ENCODE data around the gene ERN1. TPM values are rescaled to one million over a fixed set of nuclear protein-coding genes. Genes with fewer than 3 reads are reported as not detected.

The ERN1 gene
- total RNA-seq, 2 donors from 2014 or later, result 9.0 to 13.7 TPM

DNA sequence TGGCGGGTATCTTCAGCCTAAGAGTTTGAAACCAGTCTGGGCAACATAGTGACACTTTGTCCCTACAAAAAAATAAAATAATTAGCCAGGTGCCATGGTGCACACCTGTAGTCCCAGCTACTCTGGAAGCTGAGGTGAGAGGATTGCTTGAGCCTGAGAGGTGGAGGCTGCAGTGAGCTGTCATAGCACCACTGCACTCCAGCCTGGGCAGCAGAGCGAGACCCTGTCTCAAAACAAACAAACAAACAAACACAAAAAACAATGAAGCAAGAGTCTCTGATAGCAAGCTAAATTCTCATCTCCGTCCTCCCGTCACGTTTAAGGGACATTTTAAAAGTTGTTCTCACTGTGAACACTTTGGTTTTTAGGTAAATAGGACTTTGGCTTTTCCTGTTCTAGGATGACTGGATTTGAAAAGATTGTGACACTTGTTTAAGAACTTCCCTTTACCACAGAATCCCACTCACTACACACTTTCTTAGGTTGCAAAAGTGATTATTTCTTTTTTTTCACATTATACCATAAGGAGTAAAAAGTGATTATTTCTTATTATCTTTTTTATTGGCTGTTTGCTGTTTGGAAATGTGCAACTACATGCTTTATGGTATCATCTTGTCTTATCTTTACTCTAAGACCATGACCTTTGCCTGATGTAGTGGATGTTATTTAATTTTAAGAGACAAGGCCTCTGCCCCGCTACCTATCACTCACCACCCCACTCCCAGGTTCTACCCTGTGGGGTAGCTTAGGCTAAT is 4.4 kb upstream of the ERN1 start:
- Histone ChIP-seq H3K4me3 (ENCODE audit: low read length) (no peak overlapping the region), H3K27me3 (ENCODE audit: control insufficient read depth, insufficient read depth, low read length, poor library complexity, severe bottlenecking) (peaks cover 16% of the 10 kb centered on the region), H3K4me1 (ENCODE audit: control insufficient read depth, insufficient read depth, low read length) (no peaks in the 10 kb centered on the region), H3K9me3 (ENCODE audit: control insufficient read depth, low read length) (no peaks in the 10 kb centered on the region), H3K36me3 (ENCODE audit: control insufficient read depth, insufficient read depth, low read length) (no peaks in the 10 kb centered on the region), H3K27ac (ENCODE audit: low read depth, low read length) (no peak overlapping the region), H3K9ac (ENCODE audit: extremely low read depth, low read length, poor library complexity, severe bottlenecking) (no peak overlapping the region)
- Mint-ChIP-seq H3K9me3 (no peaks in the 10 kb centered on the region), H3K27ac (no peak overlapping the region), H3K27me3 (ENCODE audit: insufficient read depth) (peaks cover 19% of the 10 kb centered on the region), H3K4me3 (no peak overlapping the region), H3K4me1 (no peaks in the 10 kb centered on the region), H3K36me3 (ENCODE audit: low read depth) (no peaks in the 10 kb centered on the region)
- DNase-seq, result peak; percentile 24
- WGBS, 2 experiments (ENCODE audit: insufficient coverage in 1 of 2, insufficient read length in 1 of 2), result 81 to 91% methylated on average over 3 to 6 of the region's 6 CpGs
- TF ChIP-seq, protein P1, sequence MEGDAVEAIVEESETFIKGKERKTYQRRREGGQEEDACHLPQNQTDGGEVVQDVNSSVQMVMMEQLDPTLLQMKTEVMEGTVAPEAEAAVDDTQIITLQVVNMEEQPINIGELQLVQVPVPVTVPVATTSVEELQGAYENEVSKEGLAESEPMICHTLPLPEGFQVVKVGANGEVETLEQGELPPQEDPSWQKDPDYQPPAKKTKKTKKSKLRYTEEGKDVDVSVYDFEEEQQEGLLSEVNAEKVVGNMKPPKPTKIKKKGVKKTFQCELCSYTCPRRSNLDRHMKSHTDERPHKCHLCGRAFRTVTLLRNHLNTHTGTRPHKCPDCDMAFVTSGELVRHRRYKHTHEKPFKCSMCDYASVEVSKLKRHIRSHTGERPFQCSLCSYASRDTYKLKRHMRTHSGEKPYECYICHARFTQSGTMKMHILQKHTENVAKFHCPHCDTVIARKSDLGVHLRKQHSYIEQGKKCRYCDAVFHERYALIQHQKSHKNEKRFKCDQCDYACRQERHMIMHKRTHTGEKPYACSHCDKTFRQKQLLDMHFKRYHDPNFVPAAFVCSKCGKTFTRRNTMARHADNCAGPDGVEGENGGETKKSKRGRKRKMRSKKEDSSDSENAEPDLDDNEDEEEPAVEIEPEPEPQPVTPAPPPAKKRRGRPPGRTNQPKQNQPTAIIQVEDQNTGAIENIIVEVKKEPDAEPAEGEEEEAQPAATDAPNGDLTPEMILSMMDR (conservative IDR thresholded peaks at IDR 0.05), result no peak

DNA sequence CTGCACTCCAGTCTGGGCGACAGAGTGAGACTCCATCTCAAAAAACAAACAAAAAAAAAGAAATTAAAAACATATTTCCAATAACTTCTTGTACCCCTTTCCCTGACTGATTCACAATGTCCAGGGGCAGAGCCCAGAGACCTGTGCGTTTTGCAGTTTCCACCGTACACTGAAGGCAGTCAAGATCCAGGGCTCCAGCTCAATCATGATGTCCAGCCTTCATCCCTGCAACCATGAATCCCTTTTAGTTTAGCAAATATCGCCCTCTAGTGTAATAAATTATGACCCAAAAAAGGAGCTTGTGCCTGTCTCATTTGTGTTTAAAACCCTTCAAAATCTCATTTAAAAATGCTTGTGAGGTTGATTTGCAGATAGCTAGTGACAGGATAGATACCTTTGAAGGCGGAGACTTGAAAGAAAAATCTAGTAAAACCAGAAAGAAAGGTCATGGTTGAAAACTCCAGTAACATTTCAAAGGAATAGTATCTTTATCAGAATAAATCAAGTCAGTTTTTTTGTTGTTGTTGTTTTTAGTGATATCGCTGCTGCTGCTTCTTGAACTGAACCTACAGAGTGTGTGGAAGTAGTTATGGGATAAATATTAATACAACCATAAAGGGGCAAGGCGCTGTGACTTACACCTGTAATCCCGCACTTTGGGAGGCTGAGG is 3.7 kb upstream of the ERN1 start:
- Histone ChIP-seq H3K9ac (ENCODE audit: extremely low read depth, low read length, poor library complexity, severe bottlenecking) (no peak overlapping the region), H3K4me1 (ENCODE audit: control insufficient read depth, insufficient read depth, low read length) (peaks cover 4% of the 10 kb centered on the region), H3K9me3 (ENCODE audit: control insufficient read depth, low read length) (no peaks in the 10 kb centered on the region), H3K36me3 (ENCODE audit: control insufficient read depth, insufficient read depth, low read length) (no peaks in the 10 kb centered on the region), H3K4me3 (ENCODE audit: low read length) (no peak overlapping the region), H3K27me3 (ENCODE audit: control insufficient read depth, insufficient read depth, low read length, poor library complexity, severe bottlenecking) (peaks cover 18% of the 10 kb centered on the region), H3K27ac (ENCODE audit: low read depth, low read length) (no peak overlapping the region)
- no peaks in the 10 kb centered on the region for H3K9me3 Mint-ChIP-seq
- TF ChIP-seq, protein P1 (conservative IDR thresholded peaks at IDR 0.05), result peak; percentile 87
- no peak overlapping the region for H3K4me3 Mint-ChIP-seq
- no peak overlapping the region for H3K27ac Mint-ChIP-seq
- H3K27me3 Mint-ChIP-seq (ENCODE audit: insufficient read depth), result peaks cover 19% of the 10 kb centered on the region
- WGBS, 2 experiments (ENCODE audit: insufficient coverage in 1 of 2, insufficient read length in 1 of 2), result 48 to 60% methylated on average over 4 to 8 of the region's 8 CpGs
- peaks cover 5% of the 10 kb centered on the region for H3K4me1 Mint-ChIP-seq
- peak; percentile 68 for DNase-seq
- no peaks in the 10 kb centered on the region for H3K36me3 Mint-ChIP-seq (ENCODE audit: low read depth)

DNA sequence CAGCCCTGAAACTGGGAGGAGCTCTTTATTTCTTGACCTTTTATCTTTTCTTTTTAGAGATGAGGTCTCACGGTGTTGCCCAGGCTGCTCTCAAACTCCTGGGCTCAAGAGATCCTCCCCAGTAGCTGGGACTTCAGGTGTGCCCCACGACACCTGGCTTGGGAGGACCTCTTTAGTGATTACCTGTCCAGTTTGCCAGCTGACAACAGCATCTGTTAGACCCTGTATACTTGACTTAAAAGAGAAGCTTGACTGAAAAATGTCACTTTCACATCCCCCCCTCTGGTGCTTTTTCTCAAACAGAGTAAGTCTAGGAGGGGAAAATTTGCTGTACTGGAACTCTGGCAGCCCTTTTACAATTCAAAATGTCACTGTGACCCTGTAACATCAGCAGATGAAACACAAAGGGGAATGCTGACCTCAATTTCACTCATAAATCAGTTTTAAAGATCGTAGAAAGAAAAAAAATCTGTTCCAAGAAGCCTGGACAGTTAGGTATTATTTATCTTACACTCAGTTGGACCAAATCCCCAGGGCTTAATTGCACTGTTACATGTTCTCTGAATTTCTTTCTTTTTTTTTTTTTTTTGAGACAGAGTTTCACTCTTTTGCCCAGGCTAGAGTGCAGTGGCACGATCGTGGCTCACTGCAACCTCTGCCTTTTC is 1.8 kb upstream of the ERN1 start:
- Histone ChIP-seq H3K4me1 (ENCODE audit: control insufficient read depth, insufficient read depth, low read length) (peaks cover 5% of the 10 kb centered on the region), H3K4me3 (ENCODE audit: low read length) (no peak overlapping the region), H3K36me3 (ENCODE audit: control insufficient read depth, insufficient read depth, low read length) (no peaks in the 10 kb centered on the region), H3K27ac (ENCODE audit: low read depth, low read length) (no peak overlapping the region), H3K9me3 (ENCODE audit: control insufficient read depth, low read length) (no peaks in the 10 kb centered on the region), H3K27me3 (ENCODE audit: control insufficient read depth, insufficient read depth, low read length, poor library complexity, severe bottlenecking) (peaks cover 23% of the 10 kb centered on the region), H3K9ac (ENCODE audit: extremely low read depth, low read length, poor library complexity, severe bottlenecking) (no peak overlapping the region)
- H3K4me3 Mint-ChIP-seq, result no peak overlapping the region
- WGBS, 2 experiments (ENCODE audit: insufficient coverage in 1 of 2, insufficient read length in 1 of 2), result 90 to 91% methylated on average over 5 of the region's 5 CpGs
- DNase-seq, result peak; percentile 43
- TF ChIP-seq, protein P1 (conservative IDR thresholded peaks at IDR 0.05), result no peak
- H3K4me1 Mint-ChIP-seq, result peaks cover 5% of the 10 kb centered on the region
- H3K27me3 Mint-ChIP-seq (ENCODE audit: insufficient read depth), result peaks cover 21% of the 10 kb centered on the region
- no peaks in the 10 kb centered on the region for H3K9me3 Mint-ChIP-seq
- H3K36me3 Mint-ChIP-seq (ENCODE audit: low read depth), result no peaks in the 10 kb centered on the region
- no peak overlapping the region for H3K27ac Mint-ChIP-seq
